Measurements from ENCODE around the gene RAB3A. TPM values are rescaled to one million over a fixed set of nuclear protein-coding genes. Genes with fewer than 3 reads are reported as not detected.
A peak's percentile ranks its signal among the peaks of the same experiment; 100 is the strongest.

Gene RAB3A
- total RNA-seq, 2 donors from 2014 or later: 2.5 to 6.0 TPM

- H3K9me3 ChIP-seq: no peaks in the 10 kb centered on the region
- DNase-seq (ENCODE audit: low spot score): no peak
- no peak overlapping the region for H3K4me3 ChIP-seq
- H3K36me3 ChIP-seq: no peaks in the 10 kb centered on the region
- H3K27ac ChIP-seq: peak overlapping the region; percentile 58 to 70
- peaks cover 21% of the 10 kb centered on the region for H3K4me1 ChIP-seq (replicated peaks)
- TF ChIP-seq POLR2AphosphoS5 (IDR thresholded peaks at IDR 0.05): no peak
- TF ChIP-seq POLR2A (IDR thresholded peaks at IDR 0.05): no peak
- TF ChIP-seq, protein P1, sequence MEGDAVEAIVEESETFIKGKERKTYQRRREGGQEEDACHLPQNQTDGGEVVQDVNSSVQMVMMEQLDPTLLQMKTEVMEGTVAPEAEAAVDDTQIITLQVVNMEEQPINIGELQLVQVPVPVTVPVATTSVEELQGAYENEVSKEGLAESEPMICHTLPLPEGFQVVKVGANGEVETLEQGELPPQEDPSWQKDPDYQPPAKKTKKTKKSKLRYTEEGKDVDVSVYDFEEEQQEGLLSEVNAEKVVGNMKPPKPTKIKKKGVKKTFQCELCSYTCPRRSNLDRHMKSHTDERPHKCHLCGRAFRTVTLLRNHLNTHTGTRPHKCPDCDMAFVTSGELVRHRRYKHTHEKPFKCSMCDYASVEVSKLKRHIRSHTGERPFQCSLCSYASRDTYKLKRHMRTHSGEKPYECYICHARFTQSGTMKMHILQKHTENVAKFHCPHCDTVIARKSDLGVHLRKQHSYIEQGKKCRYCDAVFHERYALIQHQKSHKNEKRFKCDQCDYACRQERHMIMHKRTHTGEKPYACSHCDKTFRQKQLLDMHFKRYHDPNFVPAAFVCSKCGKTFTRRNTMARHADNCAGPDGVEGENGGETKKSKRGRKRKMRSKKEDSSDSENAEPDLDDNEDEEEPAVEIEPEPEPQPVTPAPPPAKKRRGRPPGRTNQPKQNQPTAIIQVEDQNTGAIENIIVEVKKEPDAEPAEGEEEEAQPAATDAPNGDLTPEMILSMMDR (IDR thresholded peaks at IDR 0.05): no peak
- H3K27me3 ChIP-seq (replicated peaks; ENCODE audit: insufficient read depth): no peaks in the 10 kb centered on the region
- intact Hi-C loops (cut with DNase I): loop anchor here (10.0 kb wide), 1 partner anchor 151 kb away; the partner anchor contains the start of gene ARRDC2
- WGBS: 74% methylated on average over 31 of the region's 43 CpGs
These were observed 48.5 kb downstream of the RAB3A start for GRCh38 chr19:18155095-18156087.

DNA sequence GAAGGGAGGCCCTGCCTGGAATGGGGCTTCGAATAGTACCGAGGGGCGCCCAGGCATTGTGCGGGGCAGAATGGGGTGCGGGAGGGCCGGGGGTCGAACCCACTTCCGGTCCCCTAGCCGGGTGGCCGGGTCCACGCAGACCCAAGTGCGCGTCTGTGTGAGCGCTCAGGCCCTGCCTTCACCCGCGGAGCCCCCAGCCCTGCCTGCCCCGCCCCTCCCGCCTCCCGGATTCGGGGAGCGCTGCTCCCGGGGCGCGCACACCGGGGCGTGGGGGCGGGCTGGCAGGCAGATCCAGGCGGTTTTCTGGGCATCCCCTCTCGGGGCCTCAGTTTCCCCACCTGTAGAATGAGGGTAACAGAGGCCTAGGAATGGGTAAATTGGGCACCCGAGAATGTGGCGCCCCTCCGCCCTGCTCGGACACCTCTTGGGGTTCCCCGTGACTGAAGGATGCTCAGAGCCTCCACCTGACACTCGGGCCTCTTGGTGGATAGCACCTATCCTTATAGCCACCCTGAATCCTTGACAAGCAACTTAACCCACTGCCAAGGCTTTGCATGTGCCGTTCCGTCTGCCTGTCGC, 50.2 kb downstream of the RAB3A start:
- Histone ChIP-seq H3K4me1 (replicated peaks) (peaks cover 21% of the 10 kb centered on the region), H3K27ac (peak overlapping the region; percentile 87 to 90), H3K9me3 (no peaks in the 10 kb centered on the region), H3K27me3 (replicated peaks; ENCODE audit: insufficient read depth) (no peaks in the 10 kb centered on the region), H3K4me3 (peak overlapping the region; percentile 75 to 92), H3K36me3 (no peaks in the 10 kb centered on the region)
- no peak for DNase-seq (ENCODE audit: low spot score)
- 2% methylated on average over 34 of the region's 38 CpGs for WGBS
- intact Hi-C loops (cut with DNase I): loop anchor here (5.0 to 10.0 kb wide), 2 partner anchors 36 to 149 kb away; partner anchors contain the start of gene ARRDC2
- TF ChIP-seq POLR2A (IDR thresholded peaks at IDR 0.05): no peak
- TF ChIP-seq, protein P1 (IDR thresholded peaks at IDR 0.05): no peak
- TF ChIP-seq POLR2AphosphoS5 (IDR thresholded peaks at IDR 0.05): no peak

- Histone ChIP-seq H3K4me1 (replicated peaks) (peaks cover 21% of the 10 kb centered on the region), H3K27me3 (replicated peaks; ENCODE audit: insufficient read depth) (no peaks in the 10 kb centered on the region), H3K27ac (peak within 1 kb of the TSS; percentile 87 to 90), H3K4me3 (peak within 1 kb of the TSS; percentile 75 to 92), H3K36me3 (no peaks in the 10 kb centered on the region), H3K9me3 (no peaks in the 10 kb centered on the region)
- WGBS: 0% methylated on average over 45 of the region's 86 CpGs
- intact Hi-C loops (cut with DNase I): loop anchor here (5.0 to 10.0 kb wide), 2 partner anchors 36 to 148 kb away; partner anchors contain the start of gene ARRDC2
- peak; percentile 100 for DNase-seq (ENCODE audit: low spot score)
- TF ChIP-seq POLR2AphosphoS5 (IDR thresholded peaks at IDR 0.05) (peak; percentile 80), POLR2A (IDR thresholded peaks at IDR 0.05) (peak; percentile 84)
- TF ChIP-seq, protein P1 (IDR thresholded peaks at IDR 0.05): peak in 1 of 4 experiments; percentile 5
These were observed 50.9 kb downstream of the RAB3A start, which contains the start of gene PIK3R2 for GRCh38 chr19:18152817-18153555. TSS of gene PIK3R2 (plus strand) at chr19:18153163. CDS start at chr19:18155880, 2,717 bp downstream.

- Histone ChIP-seq H3K36me3 (no peaks in the 10 kb centered on the region), H3K9me3 (no peaks in the 10 kb centered on the region), H3K4me3 (peak overlapping the region; percentile 75 to 92), H3K4me1 (replicated peaks) (peaks cover 21% of the 10 kb centered on the region), H3K27ac (peak overlapping the region; percentile 87 to 90), H3K27me3 (replicated peaks; ENCODE audit: insufficient read depth) (no peaks in the 10 kb centered on the region)
- intact Hi-C loops (cut with DNase I): loop anchor here (5.0 to 10.0 kb wide), 2 partner anchors 35 to 148 kb away; partner anchors contain the start of gene ARRDC2
- DNase-seq (ENCODE audit: low spot score): peak; percentile 94
- WGBS: under 1% methylated on average over 22 of the region's 22 CpGs
- TF ChIP-seq POLR2A (IDR thresholded peaks at IDR 0.05) (no peak), POLR2AphosphoS5 (IDR thresholded peaks at IDR 0.05) (peak; percentile 58)
- TF ChIP-seq, protein P1 (IDR thresholded peaks at IDR 0.05): peak; percentile 28 to 64 (median 50)
These were observed 51.4 kb downstream of the RAB3A start for GRCh38 chr19:18152442-18152816.

Measured in prostate gland (tissue), 2 donors.